ENCODE measurements around the gene S100PBP. TPM values are rescaled to one million over a fixed set of nuclear protein-coding genes. Genes with fewer than 3 reads are reported as not detected.
"Not testable (repeated sequence)": the region's sequence is repeated elsewhere in the genome, so short reads cannot be mapped to it uniquely, and the experiment has no call there.

Gene S100PBP
- total RNA-seq, 1 donor from 2014 or later: 26.6 TPM

DNA sequence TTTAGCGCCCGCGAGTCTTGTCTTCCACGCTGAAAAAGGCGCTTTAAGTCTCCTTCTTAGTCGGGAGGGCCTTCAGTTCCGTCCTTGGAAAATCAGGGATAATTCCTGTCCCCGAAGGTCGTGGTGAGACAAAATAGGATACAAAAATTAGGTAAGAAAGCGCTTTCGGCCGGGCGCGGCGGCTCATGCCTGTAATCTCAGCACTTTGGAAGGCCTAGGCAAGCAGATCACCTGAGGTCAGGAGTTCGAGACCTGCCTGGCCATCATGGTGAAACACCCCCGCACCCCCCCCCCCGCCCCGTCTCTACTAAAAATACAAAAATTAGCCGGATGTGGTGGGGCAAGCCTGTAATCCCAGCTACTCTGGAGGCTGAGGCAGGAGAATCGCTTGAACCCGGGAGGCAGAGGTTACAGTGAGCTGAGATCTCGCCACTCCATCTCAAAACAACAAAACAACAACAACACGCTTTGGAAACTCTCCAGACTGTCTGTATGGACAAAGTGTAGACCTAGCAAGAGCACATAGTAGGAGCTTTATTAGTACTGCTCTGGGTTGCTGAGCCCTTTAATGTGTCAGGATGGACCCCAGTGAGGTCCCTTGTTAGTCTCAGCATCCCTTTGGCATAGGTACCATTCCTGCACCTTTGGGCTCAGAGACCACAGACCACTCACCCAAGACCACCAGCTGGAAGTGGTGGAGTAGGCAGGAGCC is 84.5 kb downstream of the S100PBP start:
- H3K4me3 ChIP-seq (ENCODE audit: low read depth, low read length): peak overlapping the region; percentile 76
- TF ChIP-seq, protein P1, sequence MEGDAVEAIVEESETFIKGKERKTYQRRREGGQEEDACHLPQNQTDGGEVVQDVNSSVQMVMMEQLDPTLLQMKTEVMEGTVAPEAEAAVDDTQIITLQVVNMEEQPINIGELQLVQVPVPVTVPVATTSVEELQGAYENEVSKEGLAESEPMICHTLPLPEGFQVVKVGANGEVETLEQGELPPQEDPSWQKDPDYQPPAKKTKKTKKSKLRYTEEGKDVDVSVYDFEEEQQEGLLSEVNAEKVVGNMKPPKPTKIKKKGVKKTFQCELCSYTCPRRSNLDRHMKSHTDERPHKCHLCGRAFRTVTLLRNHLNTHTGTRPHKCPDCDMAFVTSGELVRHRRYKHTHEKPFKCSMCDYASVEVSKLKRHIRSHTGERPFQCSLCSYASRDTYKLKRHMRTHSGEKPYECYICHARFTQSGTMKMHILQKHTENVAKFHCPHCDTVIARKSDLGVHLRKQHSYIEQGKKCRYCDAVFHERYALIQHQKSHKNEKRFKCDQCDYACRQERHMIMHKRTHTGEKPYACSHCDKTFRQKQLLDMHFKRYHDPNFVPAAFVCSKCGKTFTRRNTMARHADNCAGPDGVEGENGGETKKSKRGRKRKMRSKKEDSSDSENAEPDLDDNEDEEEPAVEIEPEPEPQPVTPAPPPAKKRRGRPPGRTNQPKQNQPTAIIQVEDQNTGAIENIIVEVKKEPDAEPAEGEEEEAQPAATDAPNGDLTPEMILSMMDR (conservative IDR thresholded peaks at IDR 0.05; ENCODE audit: low read depth, low read length): no peak
- no peak for DNase-seq (ENCODE audit: low read depth)

DNA sequence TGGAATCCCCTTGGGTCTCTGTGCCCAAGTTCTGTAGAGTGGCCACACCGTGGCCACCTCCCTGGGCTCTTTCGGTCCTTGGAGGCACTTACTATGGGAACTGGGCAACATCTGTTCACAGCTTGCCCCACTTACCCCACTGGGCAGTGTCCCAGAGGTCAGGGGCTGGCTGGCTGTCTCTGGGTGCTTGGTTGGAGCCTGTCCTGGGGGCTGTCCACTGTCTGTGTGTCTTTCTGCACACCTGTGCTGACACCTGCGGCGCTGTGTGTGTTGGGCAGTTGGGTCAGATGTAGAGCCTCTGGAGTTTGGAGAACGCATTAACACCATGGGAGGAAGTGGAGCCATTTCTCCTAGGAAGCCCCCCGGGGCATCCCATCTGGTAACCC is 85.1 kb downstream of the S100PBP start:
- no peak overlapping the region for H3K4me3 ChIP-seq (ENCODE audit: low read depth, low read length)
- TF ChIP-seq, protein P1 (conservative IDR thresholded peaks at IDR 0.05; ENCODE audit: low read depth, low read length): no peak
- DNase-seq (ENCODE audit: low read depth): no peak

DNA sequence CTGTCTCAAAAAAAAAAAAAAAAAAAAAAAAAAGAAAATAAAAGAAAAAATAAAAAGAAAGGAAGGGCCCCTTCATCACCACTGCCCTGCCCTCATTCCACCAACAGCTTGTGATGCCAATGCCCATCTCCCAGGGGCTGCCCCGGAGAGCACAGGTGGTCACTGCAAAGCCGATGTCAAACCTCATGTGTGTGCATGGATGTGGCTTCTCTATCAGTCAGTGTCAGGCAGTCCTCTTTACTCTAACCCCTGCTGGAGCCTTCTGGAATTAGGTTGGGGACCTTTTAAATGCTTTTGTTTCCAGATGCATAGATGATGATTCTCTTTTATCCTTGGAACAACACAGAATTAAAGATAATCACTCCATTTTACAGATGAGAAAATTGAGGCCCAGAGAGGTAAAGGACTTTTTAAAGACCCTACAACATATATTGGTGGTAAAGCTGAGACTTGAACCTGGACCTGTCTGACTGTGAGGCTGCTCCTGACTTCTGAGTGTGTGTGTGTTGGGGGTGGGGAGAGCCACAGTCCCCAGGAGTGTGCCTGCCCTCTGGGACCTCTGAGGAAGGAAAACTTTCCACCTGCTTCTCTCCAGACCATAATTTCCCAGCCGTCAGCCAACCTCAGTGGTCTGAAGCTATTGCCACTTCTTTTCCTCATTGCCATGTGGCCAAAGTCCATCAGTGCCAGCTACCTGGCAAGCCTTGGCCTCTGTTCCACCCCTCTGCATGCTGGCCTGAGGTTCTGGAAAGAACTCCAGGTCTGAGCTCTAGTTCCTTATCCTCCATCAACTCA is 86.7 kb downstream of the S100PBP start:
- TF ChIP-seq, protein P1 (conservative IDR thresholded peaks at IDR 0.05; ENCODE audit: low read depth, low read length): no peak

DNA sequence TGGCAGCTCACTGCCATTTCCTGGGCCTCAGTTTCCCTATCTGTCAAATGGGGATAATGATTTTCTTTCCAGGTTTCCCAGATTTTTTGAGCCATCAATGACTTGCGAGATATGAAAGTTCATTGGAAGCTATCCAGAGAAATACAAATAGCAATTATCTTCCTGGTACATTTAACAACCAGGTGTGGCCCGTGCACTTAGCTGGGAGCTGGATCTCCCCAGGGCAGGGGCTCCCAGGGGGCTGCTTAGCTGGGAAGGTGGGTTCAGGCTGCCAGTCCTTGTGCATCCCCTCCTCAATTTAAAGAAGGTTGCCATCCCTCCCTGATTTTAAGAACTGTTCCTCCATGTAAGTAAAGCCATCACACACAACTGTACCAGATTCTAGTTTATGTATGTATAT is 87.3 kb downstream of the S100PBP start:
- no peak for DNase-seq (ENCODE audit: low read depth)
- TF ChIP-seq, protein P1 (conservative IDR thresholded peaks at IDR 0.05; ENCODE audit: low read depth, low read length): no peak
- no peak overlapping the region for H3K4me3 ChIP-seq (ENCODE audit: low read depth, low read length)

More for the DNA sequence above, 86.7 kb downstream of the S100PBP start:
- DNase-seq (ENCODE audit: low read depth): no peak
- no peak overlapping the region for H3K4me3 ChIP-seq (ENCODE audit: low read depth, low read length)

DNA sequence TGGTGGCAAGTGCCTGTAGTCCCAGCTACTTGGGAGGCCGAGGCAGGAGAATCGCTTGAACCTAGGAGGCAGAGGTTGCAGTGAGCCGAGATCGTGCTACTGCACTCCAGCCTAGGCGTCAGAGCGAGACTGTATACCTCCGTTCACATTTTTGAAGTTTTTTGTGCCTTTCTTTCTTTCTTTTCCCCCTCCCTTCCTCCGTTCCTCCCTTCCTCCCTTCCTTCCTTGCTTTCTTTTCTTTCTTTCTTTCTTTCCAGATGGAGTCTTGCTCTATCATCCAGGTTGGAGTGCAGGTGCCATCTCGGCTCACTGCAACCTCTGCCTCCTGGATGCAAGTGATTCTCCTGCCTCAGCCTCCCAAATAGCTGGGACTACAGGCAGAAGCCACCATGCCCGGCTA is 88.1 kb downstream of the S100PBP start:
- H3K4me3 ChIP-seq (ENCODE audit: low read depth, low read length); DNase-seq (ENCODE audit: low read depth): not testable (repeated sequence)

DNA sequence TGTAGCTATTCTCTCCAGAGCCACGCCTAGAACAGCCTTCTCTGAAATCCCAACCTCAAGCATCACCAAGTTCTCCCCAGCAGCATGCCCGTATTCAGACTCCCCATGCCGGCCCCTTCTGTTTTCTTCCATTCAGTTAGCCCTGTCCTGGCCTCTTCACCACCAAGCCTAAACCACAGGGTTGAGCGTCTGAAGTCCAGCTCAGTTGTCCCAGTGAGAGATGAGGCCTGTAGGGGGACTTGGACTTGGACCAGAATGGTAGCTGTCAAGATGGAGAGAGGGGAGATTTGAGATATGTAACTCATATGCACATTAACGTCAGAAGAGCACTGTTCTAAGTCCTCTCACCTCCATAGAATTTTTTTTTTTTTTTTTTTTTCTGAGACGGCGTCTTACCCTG is 89.2 kb downstream of the S100PBP start:
- TF ChIP-seq, protein P1 (conservative IDR thresholded peaks at IDR 0.05; ENCODE audit: low read depth, low read length): no peak
- no peak overlapping the region for H3K4me3 ChIP-seq (ENCODE audit: low read depth, low read length)
- no peak for DNase-seq (ENCODE audit: low read depth)

DNA sequence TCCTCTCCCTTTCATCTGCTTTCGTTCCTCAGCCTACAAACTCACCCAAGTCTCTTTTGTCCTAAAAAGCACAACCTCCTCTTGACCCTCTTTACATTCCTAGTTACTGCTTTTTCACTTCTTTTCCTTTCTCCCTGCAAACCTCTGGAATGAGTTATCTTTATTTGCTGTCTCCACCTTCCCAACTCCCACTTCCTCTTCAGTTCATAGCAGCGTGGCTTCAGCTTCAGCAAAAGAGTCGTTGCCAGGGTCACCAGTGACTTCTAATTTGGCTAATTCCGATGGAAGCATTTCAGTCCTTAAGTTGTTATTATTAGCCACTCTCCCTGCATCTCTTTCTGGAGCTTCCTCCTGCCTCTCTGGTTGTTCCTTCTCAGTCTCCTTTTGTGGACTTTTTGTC is 90.0 kb downstream of the S100PBP start:
- H3K4me3 ChIP-seq (ENCODE audit: low read depth, low read length): no peak overlapping the region
- DNase-seq (ENCODE audit: low read depth): no peak
- TF ChIP-seq, protein P1 (conservative IDR thresholded peaks at IDR 0.05; ENCODE audit: low read depth, low read length): no peak

Other genes with a start within 250 kb of the S100PBP start
- 31.3 and 53.1 TPM in 2 replicates for gene ZBTB8OS, start 167.1 kb upstream of the S100PBP start, total RNA-seq
- 175 and 246 TPM in 2 replicates for gene RBBP4, start 166.4 kb upstream of the S100PBP start, total RNA-seq
- 6.6 and 10.3 TPM in 2 replicates for gene SYNC, start 114.9 kb upstream of the S100PBP start, total RNA-seq
- 90.9 and 169 TPM in 2 replicates for gene YARS1, start 295 bp upstream of the S100PBP start, total RNA-seq
- gene FNDC5, start 53.3 kb downstream of the S100PBP start, total RNA-seq: not detected in 2 replicates
- 0.14 TPM in 1 of 2 replicates, not detected in the other for gene HPCA, start 68.8 kb downstream of the S100PBP start, total RNA-seq
- 119 and 131 TPM in 2 replicates for gene TMEM54, start 83.7 kb downstream of the S100PBP start, total RNA-seq
- 25.8 and 33.2 TPM in 2 replicates for gene RNF19B, start 147.2 kb downstream of the S100PBP start, total RNA-seq
- 237 and 276 TPM in 2 replicates for gene AK2, start 219.2 kb downstream of the S100PBP start, total RNA-seq

All from epithelial cell of proximal tubule (primary cell).